Spleen (tissue), 11 donors: Measurements from ENCODE around the gene WDFY2. TPM values are rescaled to one million over a fixed set of nuclear protein-coding genes. Genes with fewer than 3 reads are reported as not detected.

Experiments used
- DNase-seq: peaks from one replicate; pipeline ENCODE4 v3.0.0-alpha.2; 2020
- H3K27ac ChIP-seq, 8 donors: fragments of 200-600 bp; sonication (generic) in 7 of 8; 1 replicate in 4 of 8; 2 replicates in 4 of 8; pipeline versions ENCODE4 v1.5.0 to v1.8.0; 2016 to 2021; ENCODE audit warnings: inconsistent platforms in 4 of 8, mild to moderate bottlenecking in 4 of 8, moderate library complexity in 1 of 8
- H3K27me3 ChIP-seq, 7 donors: fragments of 200-600 bp; sonication (generic) in 6 of 7; replicated peaks in 1 of 7; 1 replicate in 4 of 7; 2 replicates in 3 of 7; pipeline versions ENCODE4 v1.5.0 to v1.8.0; 2016 to 2021; ENCODE audit warnings: inconsistent platforms in 3 of 7, mild to moderate bottlenecking in 1 of 7
- H3K36me3 ChIP-seq, 6 donors: fragments of 200-600 bp; sonication (generic) in 5 of 6; 1 replicate in 4 of 6; 2 replicates in 2 of 6; pipeline versions ENCODE4 v1.5.0 to v1.8.0; 2016 to 2021; ENCODE audit warnings: inconsistent platforms in 2 of 6
- H3K4me1 ChIP-seq, 6 donors: fragments of 200-600 bp; sonication (generic) in 5 of 6; 1 replicate in 3 of 6; 2 replicates in 3 of 6; pipeline versions ENCODE4 v1.5.0 to v1.8.0; 2016 to 2021; ENCODE audit warnings: inconsistent platforms in 3 of 6
- H3K4me3 ChIP-seq, 8 donors: fragments of 200-600 bp; sonication (generic) in 7 of 8; 1 replicate in 4 of 8; 2 replicates in 4 of 8; pipeline versions ENCODE4 v1.5.0 to v1.8.0; 2016 to 2021; ENCODE audit warnings: inconsistent platforms in 4 of 8, mild to moderate bottlenecking in 4 of 8, moderate library complexity in 2 of 8
- H3K9me3 ChIP-seq, 8 donors: fragments of 200-600 bp; sonication (generic) in 7 of 8; 1 replicate in 4 of 8; 2 replicates in 4 of 8; pipeline versions ENCODE4 v1.5.0 to v1.8.0; 2016 to 2021; ENCODE audit warnings: inconsistent platforms in 4 of 8
- CTCF ChIP-seq, 11 experiments: fragments of 200-600 bp in 7 of 11; fragments of 450-650 bp in 4 of 11; sonication (generic) in 4 of 11; IDR thresholded peaks in 8 of 11; conservative IDR thresholded peaks in 3 of 11; 1 replicate in 7 of 11; 2 replicates in 4 of 11; pipeline versions ENCODE4 v1.4.0 to v1.8.0; 2016 to 2021; ENCODE audit warnings: antibody characterized with exemption in 11 of 11, inconsistent platforms in 4 of 11, mild to moderate bottlenecking in 1 of 11
- POLR2A ChIP-seq, 3 donors: fragments of 450-650 bp; IDR thresholded peaks; one replicate each; pipeline ENCODE4 v1.5.1; 2017; ENCODE audit warnings: antibody characterized with exemption in 3 of 3, mild to moderate bottlenecking in 1 of 3
- POLR2AphosphoS5 ChIP-seq, 3 donors: sonication (generic); formaldehyde crosslinking; IDR thresholded peaks; one replicate each; pipeline ENCODE4 v1.5.1; 2017; ENCODE audit warnings: antibody characterized with exemption in 3 of 3
- WGBS, 5 donors: extraction: QIAGEN DNeasy Blood & Tissue Kit in 3 of 5; methylation state at CpG; one replicate each; pipeline versions ENCODE4 v1.1.5 to v1.1.7; 2013 to 2018; 5-methylcytosine and 5-hydroxymethylcytosine counted together
- intact Hi-C: fragments of 100-400 bp; cut with DNase I; formaldehyde crosslinking; loops from one replicate; pipeline ENCODE4 v1.15.0; 2023; ENCODE audit warnings: low total_unique reads
- polyA plus RNA-seq, 3 donors: library from polyadenylated mRNA; stranded (reverse); fragments of 200-250 nt; gene quantifications; one replicate each; pipeline ENCODE4 v1.2.1, GENCODE V29; 2013
- total RNA-seq, 7 donors: library from RNA; depleted of rRNA in 3 of 7; stranded (reverse); fragments of >200 nt in 3 of 7; fragmentation: NEBNext Ultra II Directional in 4 of 7; extraction: Animal tissue kit (Norgen Biotek cat#: 25700) in 4 of 7; gene quantifications; one replicate each; pipeline versions ENCODE4 v1.1.0 to v1.2.1, GENCODE V29; 2016 to 2021
- donor health status: healthy with polysubstance abuse.
- donor health status: DM: no; HTN: no; CAD: no; lungs with moderate emphysema.
- donor health status: DM: no; HTN: no; CAD: no.
- donor health status: Bipolar disorder and iron deficiency.
- donor health status: healthy.
- donor health status: DM: no; HTN: no; CAD: no.
- donor health status: DM: yes; HTN: yes; CAD: no.

The WDFY2 gene
- total and polyA plus RNA-seq, 10 donors: 3.0 to 32.2 (median 24.9) TPM

- Histone ChIP-seq H3K4me3 (no peak overlapping the region), H3K27me3 (no peaks in the 10 kb centered on the region), H3K9me3 (peaks cover 0 to 8% (median 2%) of the 10 kb centered on the region in 8 donors), H3K36me3 (peaks cover 0 to 25% (median 1%) of the 10 kb centered on the region in 6 donors), H3K27ac (no peak overlapping the region), H3K4me1 (peaks cover 0 to 25% (median 15%) of the 10 kb centered on the region in 6 donors)
- TF ChIP-seq POLR2AphosphoS5 (IDR thresholded peaks at IDR 0.05) (no peak), POLR2A (IDR thresholded peaks at IDR 0.05) (no peak), CTCF (IDR thresholded peaks at IDR 0.05 in 8 of 11, conservative IDR thresholded peaks at IDR 0.05 in 3 of 11) (no peak)
- no peak for DNase-seq
- WGBS, 5 donors: 94 to 100% (median 97%) methylated on average over 1 of the region's 1 CpG
- intact Hi-C loops: no loop called here
Measured at GRCh38 chr13:51675385-51675784, 91.1 kb downstream of the WDFY2 start.

DNA sequence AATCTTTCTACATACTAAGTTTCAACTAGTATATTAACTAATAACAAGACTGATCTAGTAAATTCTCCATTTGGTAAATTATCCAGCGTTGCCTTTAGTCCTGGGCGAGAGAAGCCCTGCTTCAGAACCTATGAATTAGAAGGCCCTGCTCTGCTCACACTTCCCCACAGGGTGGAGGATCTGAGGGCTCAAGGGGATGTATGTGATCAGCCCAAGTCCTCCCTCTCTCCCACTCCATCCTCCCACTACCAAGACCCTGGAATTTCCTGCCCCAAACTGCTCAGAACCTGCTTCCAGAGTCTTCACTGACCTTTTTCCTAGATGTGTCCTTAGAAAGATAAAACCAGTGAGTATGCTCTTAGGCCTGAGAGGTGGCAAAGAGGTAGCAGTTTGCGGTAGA, 91.6 kb downstream of the WDFY2 start:
- Histone ChIP-seq H3K36me3 (peaks cover 0 to 30% (median 1%) of the 10 kb centered on the region in 6 donors), H3K27me3 (no peaks in the 10 kb centered on the region), H3K9me3 (peaks cover 0 to 6% (median 2%) of the 10 kb centered on the region in 8 donors), H3K4me1 (peaks cover 0 to 25% (median 15%) of the 10 kb centered on the region in 6 donors), H3K4me3 (no peak overlapping the region), H3K27ac (no peak overlapping the region)
- 88 to 100% (median 92%) methylated on average over 3 of the region's 3 CpGs for WGBS, 5 donors
- TF ChIP-seq POLR2AphosphoS5 (IDR thresholded peaks at IDR 0.05): no peak
- no peak for TF ChIP-seq CTCF (IDR thresholded peaks at IDR 0.05 in 8 of 11, conservative IDR thresholded peaks at IDR 0.05 in 3 of 11)
- no peak for TF ChIP-seq POLR2A (IDR thresholded peaks at IDR 0.05)
- intact Hi-C loops: no loop called here
- no peak for DNase-seq

DNA sequence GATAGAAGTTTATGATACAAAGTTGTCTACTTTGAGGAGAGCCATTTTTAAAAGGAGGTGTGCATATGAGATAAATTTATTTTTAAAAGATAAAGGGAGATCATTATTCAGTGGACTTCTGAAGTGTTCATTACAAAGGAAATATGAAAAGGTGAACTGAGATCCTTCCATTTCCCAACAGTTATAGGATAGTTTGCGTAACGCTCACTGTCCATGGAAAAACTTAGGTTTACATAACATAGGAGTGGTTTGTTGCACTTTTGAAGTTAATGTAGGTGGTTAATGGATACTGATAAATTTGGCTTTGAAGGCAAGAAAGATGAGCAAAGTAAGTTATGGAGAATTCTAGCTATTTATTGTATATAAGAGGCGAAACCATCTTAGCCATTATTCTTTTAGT, 92.5 kb downstream of the WDFY2 start:
- Histone ChIP-seq H3K4me3 (no peak overlapping the region), H3K9me3 (no peaks in the 10 kb centered on the region), H3K27me3 (no peaks in the 10 kb centered on the region), H3K27ac (no peak overlapping the region), H3K36me3 (peaks cover 0 to 38% (median 1%) of the 10 kb centered on the region in 6 donors), H3K4me1 (peaks cover 0 to 25% (median 15%) of the 10 kb centered on the region in 6 donors)
- intact Hi-C loops: no loop called here
- 96 to 100% (median 97%) methylated on average over 3 of the region's 3 CpGs for WGBS, 5 donors
- no peak for TF ChIP-seq POLR2A (IDR thresholded peaks at IDR 0.05)
- TF ChIP-seq CTCF (IDR thresholded peaks at IDR 0.05 in 8 of 11, conservative IDR thresholded peaks at IDR 0.05 in 3 of 11): no peak
- TF ChIP-seq POLR2AphosphoS5 (IDR thresholded peaks at IDR 0.05): no peak
- DNase-seq: no peak

DNA sequence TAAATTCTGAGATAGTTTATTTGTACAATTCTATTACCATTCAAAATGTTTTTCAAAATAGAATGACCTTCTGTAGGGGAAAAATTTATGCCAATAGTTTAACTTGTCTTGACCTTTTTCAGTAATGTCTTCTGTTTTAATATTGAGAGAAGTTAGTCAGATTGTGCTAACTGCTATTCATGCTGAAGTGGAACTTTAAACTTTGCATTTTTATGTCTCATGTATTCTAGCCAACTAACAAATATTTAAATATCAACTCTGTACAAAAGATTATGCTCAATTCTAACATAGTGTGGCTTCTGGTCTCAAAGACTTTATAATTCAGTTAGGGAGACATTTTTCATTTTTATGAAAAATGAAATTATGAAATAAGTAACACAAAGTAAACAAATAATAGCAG, 94.2 kb downstream of the WDFY2 start:
- Histone ChIP-seq H3K27me3 (no peaks in the 10 kb centered on the region), H3K4me3 (no peak overlapping the region), H3K4me1 (peaks cover 0 to 11% (median 6%) of the 10 kb centered on the region in 6 donors), H3K27ac (no peak overlapping the region), H3K9me3 (no peaks in the 10 kb centered on the region), H3K36me3 (peaks cover 0 to 41% (median 1%) of the 10 kb centered on the region in 6 donors)
- no peak for DNase-seq
- intact Hi-C loops: no loop called here
- TF ChIP-seq CTCF (IDR thresholded peaks at IDR 0.05 in 8 of 11, conservative IDR thresholded peaks at IDR 0.05 in 3 of 11) (no peak), POLR2A (IDR thresholded peaks at IDR 0.05) (no peak), POLR2AphosphoS5 (IDR thresholded peaks at IDR 0.05) (no peak)
